HCT116 (cell line): ENCODE data around the gene RAP2A.

Experiments used
- ATF3 ChIP-seq: IDR thresholded peaks from 2 replicates; pipeline ENCODE4 v1.6.1; 2012
- CTCF ChIP-seq, 3 experiments: fragments of 200-600 bp in 1 of 3; sonication (generic) in 1 of 3; IDR thresholded peaks in 2 of 3; conservative IDR thresholded peaks in 1 of 3; 2 replicates each; pipeline ENCODE4 v1.5.1; 2012 to 2017; ENCODE audit warnings: low read depth in 2 of 3, low read length in 2 of 3, antibody characterized with exemption in 1 of 3, borderline replicate concordance in 1 of 3, control low read depth in 1 of 3, mild to moderate bottlenecking in 1 of 3, mixed read lengths in 1 of 3, mixed run types in 1 of 3, moderate library complexity in 1 of 3; ENCODE audit not compliant: insufficient read depth in 1 of 3
- EZH2 ChIP-seq: fragments of 200-600 bp; sonication (generic); IDR thresholded peaks from 2 replicates; pipeline ENCODE4 v1.6.1; 2017; ENCODE audit warnings: antibody characterized with exemption, mixed run types
- MAX ChIP-seq: IDR thresholded peaks from 2 replicates; pipeline ENCODE4 v1.6.1; 2012
- POLR2A ChIP-seq: IDR thresholded peaks from 2 replicates; pipeline ENCODE4 v1.7.0; 2011; ENCODE audit warnings: borderline replicate concordance; ENCODE audit not compliant: insufficient read depth, insufficient read length; ENCODE audit errors: extremely low read depth
- POLR2AphosphoS5 ChIP-seq: IDR thresholded peaks from 2 replicates; pipeline ENCODE4 v1.6.1; 2011; ENCODE audit warnings: mild to moderate bottlenecking, low read depth, low read length, moderate library complexity
- YY1 ChIP-seq: IDR thresholded peaks from 2 replicates; pipeline ENCODE4 v1.6.1; 2011; ENCODE audit warnings: low read length, low read depth, moderate library complexity, mild to moderate bottlenecking; ENCODE audit not compliant: insufficient replicate concordance; ENCODE audit errors: extremely low read depth
- ZBTB33 ChIP-seq: IDR thresholded peaks from 2 replicates; pipeline ENCODE4 v1.6.1; 2011; ENCODE audit warnings: mild to moderate bottlenecking, low read length, moderate library complexity; ENCODE audit not compliant: insufficient replicate concordance; ENCODE audit errors: extremely low read depth

- TF ChIP-seq CTCF (IDR thresholded peaks at IDR 0.05 in 2 of 3, conservative IDR thresholded peaks at IDR 0.05 in 1 of 3; ENCODE audit: borderline replicate concordance in 1 of 3, insufficient read depth in 1 of 3, low read depth in 2 of 3, low read length in 2 of 3), result no peak
- no peak for TF ChIP-seq ATF3
- no peak for TF ChIP-seq YY1
- no peak for TF ChIP-seq ZBTB33
- TF ChIP-seq POLR2AphosphoS5, result no peak
- TF ChIP-seq POLR2A, result no peak
- TF ChIP-seq EZH2, result no peak
- no peak for TF ChIP-seq MAX
Observed at GRCh38 chr13:97394542-97394941, 39.4 kb upstream of the RAP2A start.
